ENCODE results near the gene MEX3D. TPM values are rescaled to one million over a fixed set of nuclear protein-coding genes. Genes with fewer than 3 reads are reported as not detected.
A peak's percentile ranks its signal among the peaks of the same experiment; 100 is the strongest.

Gene MEX3D
- total RNA-seq, 6 experiments from 2014 or later, result 6.7 to 16.6 (median 10.3) TPM

GRCh38 chr19:1507763-1508506 is 60.2 kb downstream of the MEX3D start:
- Histone ChIP-seq H3K9me3 (no peaks in the 10 kb centered on the region), H3K4me1 (peaks cover 0 to 4% (median 1%) of the 10 kb centered on the region in 4 donors), H3K27ac (peak overlapping the region in 2 of 3 donors; percentile 47 to 57), H3K27me3 (no peaks in the 10 kb centered on the region), H3K4me3 (peak overlapping the region; percentile 31 to 50 (median 45)), H3K36me3 (no peaks in the 10 kb centered on the region)
- under 1% methylated on average over 24 of the region's 46 CpGs for WGBS (ENCODE audit: insufficient coverage, low coverage, low lambda C conversion rate, missing lambda C conversion rate)
- no peak for TF ChIP-seq POLR2A (IDR thresholded peaks at IDR 0.05)
- no peak for TF ChIP-seq CTCF (IDR thresholded peaks at IDR 0.05)
- DNase-seq, result peak; percentile 88 to 90 (median 88)
- intact Hi-C loops (cut with DNase I), result loop anchor here in 1 of 2 donors (10.0 kb wide), 1 partner anchor 223 kb away; the partner anchor contains the start of gene EFNA2
- peak; percentile 83 to 91 (median 85) for ATAC-seq

GRCh38 chr19:1507192-1507660 is 60.9 kb downstream of the MEX3D start:
- Histone ChIP-seq H3K9me3 (no peaks in the 10 kb centered on the region), H3K36me3 (no peaks in the 10 kb centered on the region), H3K4me1 (peaks cover 0 to 4% (median 1%) of the 10 kb centered on the region in 4 donors), H3K27me3 (no peaks in the 10 kb centered on the region), H3K4me3 (peak overlapping the region in 2 of 3 donors; percentile 45 to 50), H3K27ac (peak overlapping the region in 2 of 3 donors; percentile 47 to 57)
- DNase-seq (no peak), ATAC-seq (no peak)
- no peak for TF ChIP-seq CTCF (IDR thresholded peaks at IDR 0.05)
- TF ChIP-seq POLR2A (IDR thresholded peaks at IDR 0.05), result no peak
- WGBS (ENCODE audit: insufficient coverage, low coverage, low lambda C conversion rate, missing lambda C conversion rate), result 62% methylated on average over 7 of the region's 23 CpGs
- intact Hi-C loops (cut with DNase I), result loop anchor here in 1 of 2 donors (10.0 kb wide), 1 partner anchor 222 kb away; the partner anchor contains the start of gene EFNA2

GRCh38 chr19:1505991-1506881 is 61.9 kb downstream of the MEX3D start:
- Histone ChIP-seq H3K36me3 (no peaks in the 10 kb centered on the region), H3K27me3 (no peaks in the 10 kb centered on the region), H3K9me3 (no peaks in the 10 kb centered on the region), H3K27ac (no peak overlapping the region), H3K4me1 (peaks cover 0 to 11% (median 5%) of the 10 kb centered on the region in 4 donors), H3K4me3 (no peak overlapping the region)
- no peak for DNase-seq
- no peak for ATAC-seq
- 75% methylated on average over 8 of the region's 45 CpGs for WGBS (ENCODE audit: insufficient coverage, low coverage, low lambda C conversion rate, missing lambda C conversion rate)
- TF ChIP-seq POLR2A (IDR thresholded peaks at IDR 0.05), result no peak
- TF ChIP-seq CTCF (IDR thresholded peaks at IDR 0.05), result no peak
- intact Hi-C loops (cut with DNase I), result loop anchor here in 1 of 2 donors (10.0 kb wide), 1 partner anchor 221 kb away; the partner anchor contains the start of gene EFNA2

DNA sequence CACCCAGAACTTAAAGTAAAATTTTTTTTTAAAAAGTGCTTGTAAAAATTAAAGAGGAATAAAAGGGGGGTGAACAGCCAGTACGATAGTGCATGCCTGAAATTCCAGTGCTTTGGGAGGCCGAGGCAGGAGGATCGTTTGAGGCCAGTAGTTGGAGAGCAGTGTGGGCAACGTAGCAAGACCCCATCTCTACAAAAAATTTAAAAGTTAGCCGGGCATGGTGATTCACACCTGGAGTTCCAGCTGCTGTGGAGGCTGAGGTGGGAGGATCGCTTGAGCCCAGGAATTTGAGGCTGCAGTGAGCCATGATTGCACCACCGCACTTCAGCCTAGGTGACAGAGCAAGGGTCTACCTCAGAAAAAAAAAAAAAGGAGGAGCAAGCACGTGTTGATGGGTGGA is 63.1 kb downstream of the MEX3D start:
- WGBS (ENCODE audit: insufficient coverage, low coverage, low lambda C conversion rate, missing lambda C conversion rate), result 84% methylated on average over 8 of the region's 8 CpGs
- Histone ChIP-seq H3K36me3 (no peaks in the 10 kb centered on the region), H3K27ac (no peak overlapping the region), H3K9me3 (no peaks in the 10 kb centered on the region), H3K4me3 (no peak overlapping the region), H3K4me1 (peaks cover 0 to 12% (median 5%) of the 10 kb centered on the region in 4 donors), H3K27me3 (no peaks in the 10 kb centered on the region)
- intact Hi-C loops (cut with DNase I), result loop anchor here in 1 of 2 donors (10.0 kb wide), 1 partner anchor 220 kb away; the partner anchor contains the start of gene EFNA2
- TF ChIP-seq POLR2A (IDR thresholded peaks at IDR 0.05), result no peak
- TF ChIP-seq CTCF (IDR thresholded peaks at IDR 0.05), result no peak
- ATAC-seq (no peak), DNase-seq (no peak)

All from right lobe of liver (tissue), 6 donors.